Amygdala (tissue), 56 donors: ENCODE results near the gene SHC2.
"Not testable (repeated sequence)": the region's sequence is repeated elsewhere in the genome, so short reads cannot be mapped to it uniquely, and the experiment has no call there.

ENCODE experiments used
- DNase-seq, 56 donors: peaks; one replicate each; lab custom pipeline; 2025; lab: John Stamatoyannopoulos, UW

SHC2 gene

DNA sequence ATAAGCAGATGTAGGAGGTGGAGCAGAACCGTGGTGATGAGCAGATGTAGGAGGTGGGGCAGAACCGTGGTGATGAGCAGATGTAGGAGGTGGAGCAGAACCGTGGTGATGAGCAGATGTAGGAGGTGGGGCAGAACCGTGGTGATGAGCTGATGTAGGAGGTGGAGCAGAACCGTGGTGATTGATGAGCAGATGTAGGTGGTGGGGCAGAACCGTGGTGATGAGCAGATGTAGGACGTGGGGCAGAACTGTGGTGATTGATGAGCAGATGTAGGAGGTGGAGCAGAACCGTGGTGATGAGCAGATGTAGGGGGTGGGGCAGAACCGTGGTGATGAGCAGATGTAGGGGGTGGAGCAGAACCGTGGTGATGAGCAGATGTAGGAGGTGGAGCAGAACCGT lies 78.9 kb downstream of the SHC2 start:
- DNase-seq = not testable (repeated sequence)

DNA sequence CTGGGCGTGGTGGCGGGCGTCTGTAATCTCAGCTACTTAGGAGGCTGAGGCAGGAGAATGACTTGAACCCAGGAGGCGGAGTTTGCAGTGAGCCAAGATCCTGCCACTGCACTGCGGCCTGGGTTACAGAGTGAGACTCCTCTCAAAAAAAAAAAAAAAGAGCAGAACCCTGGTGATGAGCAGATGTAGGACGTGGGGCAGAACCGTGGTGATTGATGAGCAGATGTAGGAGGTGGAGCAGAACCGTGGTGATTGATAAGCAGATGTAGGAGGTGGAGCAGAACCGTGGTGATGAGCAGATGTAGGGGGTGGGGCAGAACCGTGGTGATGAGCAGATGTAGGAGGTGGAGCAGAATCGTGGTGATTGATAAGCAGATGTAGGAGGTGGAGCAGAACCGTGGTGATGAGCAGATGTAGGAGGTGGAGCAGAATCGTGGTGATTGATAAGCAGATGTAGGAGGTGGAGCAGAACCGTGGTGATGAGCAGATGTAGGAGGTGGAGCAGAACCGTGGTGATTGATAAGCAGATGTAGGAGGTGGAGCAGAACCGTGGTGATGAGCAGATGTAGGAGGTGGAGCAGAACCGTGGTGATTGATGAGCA lies 80.1 kb downstream of the SHC2 start:
- DNase-seq = not testable (repeated sequence)

DNA sequence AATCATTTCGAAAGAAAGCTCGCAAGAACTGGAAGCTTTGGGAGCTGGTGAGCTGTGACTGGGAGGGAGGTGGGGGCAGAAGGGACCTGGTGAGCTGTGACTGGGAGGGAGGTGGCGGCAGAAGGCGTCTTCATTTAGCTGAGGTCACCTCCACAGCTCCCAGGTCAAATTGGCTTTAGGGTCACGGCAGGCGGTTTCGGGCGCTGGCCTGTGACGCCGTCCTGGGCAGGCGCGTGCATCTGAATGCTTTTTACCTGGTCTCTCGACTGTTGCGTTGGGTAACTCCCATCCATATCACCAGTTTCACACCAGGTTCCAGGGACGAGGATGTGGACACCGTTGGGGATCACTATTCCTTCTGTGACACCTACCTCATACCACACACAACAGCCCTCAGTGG lies 81.0 kb downstream of the SHC2 start:
- DNase-seq = no peak

DNA sequence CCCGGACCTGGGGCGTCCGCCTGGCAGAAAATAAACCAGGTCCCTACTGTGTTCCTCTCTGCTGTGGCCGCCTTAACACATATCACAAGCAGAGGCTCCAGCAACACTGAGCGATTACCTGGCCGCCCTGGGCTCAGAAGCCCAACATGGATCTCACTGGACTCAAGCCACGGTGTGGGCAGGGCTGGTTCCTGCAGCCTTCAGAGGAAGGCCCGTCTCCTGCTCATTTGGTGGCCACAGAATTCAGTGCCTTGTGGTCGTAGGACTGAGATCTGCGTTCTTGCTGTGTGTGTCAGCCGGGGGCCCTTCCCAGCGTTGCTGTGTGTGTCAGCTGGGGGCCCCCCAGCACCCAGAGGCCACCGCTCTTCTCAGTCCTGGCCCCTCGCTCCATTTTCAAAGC lies 82.1 kb downstream of the SHC2 start:
- DNase-seq = no peak

DNA sequence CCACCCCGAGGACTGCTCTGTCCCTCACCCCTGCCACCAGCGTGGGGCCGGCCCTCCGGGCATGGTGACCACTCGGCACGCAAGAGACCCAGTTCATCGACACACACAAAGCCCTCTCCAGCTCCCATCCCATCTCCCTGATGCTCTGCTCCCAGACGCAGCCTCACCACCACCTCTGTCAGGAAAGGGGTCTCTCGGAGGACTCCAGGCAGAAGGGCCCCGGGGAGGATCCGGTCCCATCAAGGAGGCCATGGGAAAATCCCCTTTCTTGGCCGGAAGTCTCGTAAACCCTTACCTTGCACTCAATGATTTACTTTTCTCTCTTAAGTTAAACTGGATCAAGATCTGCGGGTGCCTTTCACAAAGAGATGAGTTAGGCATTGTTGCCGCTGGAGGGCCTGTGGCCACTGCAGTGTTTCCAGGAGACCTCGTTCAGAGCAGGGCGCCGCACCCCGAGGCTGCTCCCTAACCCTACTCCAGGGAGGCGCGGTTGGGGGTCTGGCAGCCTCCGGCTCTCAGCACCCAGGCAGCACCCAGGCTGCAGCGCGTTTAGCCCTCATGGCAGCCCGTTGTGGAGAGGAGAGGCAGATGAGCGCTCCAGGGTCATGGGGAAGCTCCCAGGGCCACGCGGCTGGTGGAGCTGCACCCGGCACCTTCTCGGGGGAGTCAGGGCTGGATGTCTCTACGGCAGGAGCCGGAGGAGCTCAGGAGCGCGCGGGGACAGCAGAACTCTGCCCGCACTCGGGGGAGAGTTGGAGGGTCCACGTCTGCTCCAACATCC lies 82.8 kb downstream of the SHC2 start:
- DNase-seq = no peak

DNA sequence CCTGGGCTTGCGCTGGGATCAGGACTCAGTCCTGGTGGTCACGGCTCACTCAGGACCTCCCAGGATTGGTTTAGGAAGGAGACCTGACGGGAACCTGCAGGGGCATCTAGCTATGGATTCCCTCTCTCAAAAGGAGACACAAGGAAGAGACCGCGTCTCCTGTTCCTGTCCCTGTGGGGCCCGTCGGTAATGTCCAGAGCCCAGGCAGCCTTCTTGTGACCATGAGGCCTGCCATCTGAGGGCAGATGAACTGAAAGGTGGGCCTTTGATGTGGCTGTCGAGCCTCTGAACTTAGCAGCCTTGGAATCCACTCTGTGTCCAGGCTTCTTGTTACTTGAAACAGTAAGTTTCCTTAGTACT lies 84.7 kb downstream of the SHC2 start:
- DNase-seq = no peak

DNA sequence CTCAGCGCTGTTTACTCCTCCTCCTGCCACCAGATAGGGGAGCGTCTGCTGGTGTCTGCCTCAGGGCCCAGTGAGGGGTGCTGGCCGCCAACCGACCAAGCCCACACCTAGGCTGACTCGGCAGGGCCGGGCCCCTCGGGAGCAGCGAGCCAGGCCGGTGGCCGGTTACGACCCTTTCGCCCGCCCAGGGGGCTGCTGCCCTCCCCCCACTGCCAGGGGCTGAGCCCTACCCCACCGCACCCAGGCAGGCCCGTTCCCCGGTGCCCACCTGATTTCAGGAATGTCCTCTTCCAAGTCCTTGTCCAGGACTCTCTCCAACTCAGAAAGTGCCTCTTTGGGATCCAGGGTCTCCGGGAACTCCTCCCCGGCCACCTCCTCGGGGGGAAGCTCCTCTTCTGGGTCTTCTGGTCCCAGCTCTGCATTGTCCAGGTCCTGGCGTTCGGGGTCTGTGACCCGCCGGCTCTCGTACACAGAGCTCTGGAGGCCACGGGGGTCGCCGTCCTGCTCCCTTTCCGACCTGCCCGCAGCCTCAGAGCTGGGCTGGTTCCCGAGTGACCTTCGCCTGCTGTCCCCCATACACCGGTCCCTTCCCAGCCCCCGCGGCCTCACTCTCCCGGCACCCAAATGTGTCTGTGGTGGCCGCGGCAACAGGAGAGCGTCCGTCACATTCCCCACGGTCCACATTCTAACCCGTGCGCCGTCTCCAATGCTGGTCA lies 85.3 kb downstream of the SHC2 start:
- DNase-seq = no peak

DNA sequence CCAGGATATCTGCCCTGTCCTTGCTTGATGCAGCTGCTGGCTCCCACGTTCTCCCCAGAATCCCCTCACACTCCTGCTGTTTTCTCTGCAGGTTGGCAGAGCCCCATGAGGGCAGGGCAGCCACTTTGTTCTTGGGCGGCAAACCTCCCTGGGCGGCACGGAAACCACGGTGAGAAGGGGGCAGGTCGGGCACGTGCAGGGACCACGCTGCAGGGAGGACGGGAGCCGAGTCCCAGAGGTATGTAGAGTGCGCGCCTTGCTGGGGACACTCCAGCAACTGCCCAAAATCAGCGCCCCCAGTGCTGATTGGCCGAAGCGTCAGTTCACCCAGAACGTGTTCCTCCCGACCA lies 86.0 kb downstream of the SHC2 start:
- DNase-seq = no peak

DNA sequence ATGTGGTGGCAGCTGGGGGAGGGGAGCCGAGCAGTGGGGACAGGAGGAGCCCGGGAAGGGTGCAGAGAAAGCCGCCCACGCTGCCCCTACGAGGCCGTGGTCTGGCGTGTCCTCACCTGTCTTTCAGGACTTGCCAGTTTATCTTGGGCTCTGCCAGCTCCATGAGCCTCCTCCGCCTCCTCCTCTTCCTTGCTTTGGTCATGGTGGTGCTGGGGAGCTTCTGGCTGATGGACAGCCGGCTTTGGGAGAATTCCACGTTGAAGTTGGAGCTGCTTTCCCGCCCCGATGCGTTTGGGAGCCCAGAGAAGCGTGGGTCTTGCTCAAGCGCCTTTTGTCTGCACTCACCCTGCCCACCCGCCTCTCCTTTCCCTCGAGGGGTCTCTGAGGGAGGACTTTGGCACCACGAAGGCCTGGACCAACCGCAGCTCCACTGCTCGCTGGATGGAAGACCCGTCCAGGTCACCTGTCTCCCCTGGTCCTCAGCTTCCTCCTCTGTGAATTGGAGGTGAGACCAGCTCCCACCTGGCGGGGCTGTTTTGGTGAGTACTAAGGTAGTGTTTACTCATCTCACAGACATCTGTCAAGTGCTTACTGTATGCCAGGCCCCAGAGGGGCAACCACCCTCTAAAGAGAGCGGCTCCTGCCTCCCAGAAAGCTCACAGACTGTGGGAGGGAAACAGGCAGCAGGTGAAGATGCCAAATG lies 86.5 kb downstream of the SHC2 start:
- DNase-seq = no peak

DNA sequence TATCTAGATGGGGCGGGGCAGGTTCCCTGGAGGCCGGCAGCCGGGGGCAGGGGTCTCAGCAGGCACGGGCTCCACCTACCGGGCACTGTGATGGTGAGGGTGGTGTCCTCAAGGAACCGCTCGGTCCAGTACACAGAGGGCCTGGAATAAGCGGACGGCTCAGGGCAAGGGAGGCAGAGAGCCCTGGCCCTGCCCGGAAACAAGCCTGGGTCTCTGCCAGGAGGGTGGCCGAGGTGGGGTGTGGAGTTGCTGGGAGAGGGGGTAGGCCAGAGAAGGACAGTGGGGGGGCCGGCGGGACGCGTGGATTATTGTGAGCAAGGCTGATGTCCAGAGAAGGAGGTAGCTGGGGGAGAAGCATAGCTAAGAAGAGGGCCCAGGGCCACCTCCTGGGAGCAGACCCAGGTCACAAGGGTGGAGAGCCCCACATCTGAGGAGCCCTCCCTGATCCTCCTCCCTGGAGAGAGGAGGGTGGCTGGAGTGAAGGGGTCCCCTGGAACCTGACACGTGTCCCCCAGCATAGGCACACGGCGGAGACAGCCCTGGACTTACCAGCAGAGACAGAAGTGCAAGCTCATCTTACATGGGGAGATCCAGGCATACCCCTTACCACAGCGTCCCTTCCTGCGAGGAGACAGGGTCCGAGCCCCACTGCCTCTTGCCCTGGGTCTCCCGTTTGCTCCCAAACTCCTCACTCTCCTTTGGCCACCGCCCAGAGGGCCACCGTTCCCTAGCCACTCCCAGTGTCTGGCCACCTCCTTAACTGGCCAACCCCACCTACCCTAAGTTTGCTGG lies 87.2 kb downstream of the SHC2 start:
- no peak for DNase-seq

DNA sequence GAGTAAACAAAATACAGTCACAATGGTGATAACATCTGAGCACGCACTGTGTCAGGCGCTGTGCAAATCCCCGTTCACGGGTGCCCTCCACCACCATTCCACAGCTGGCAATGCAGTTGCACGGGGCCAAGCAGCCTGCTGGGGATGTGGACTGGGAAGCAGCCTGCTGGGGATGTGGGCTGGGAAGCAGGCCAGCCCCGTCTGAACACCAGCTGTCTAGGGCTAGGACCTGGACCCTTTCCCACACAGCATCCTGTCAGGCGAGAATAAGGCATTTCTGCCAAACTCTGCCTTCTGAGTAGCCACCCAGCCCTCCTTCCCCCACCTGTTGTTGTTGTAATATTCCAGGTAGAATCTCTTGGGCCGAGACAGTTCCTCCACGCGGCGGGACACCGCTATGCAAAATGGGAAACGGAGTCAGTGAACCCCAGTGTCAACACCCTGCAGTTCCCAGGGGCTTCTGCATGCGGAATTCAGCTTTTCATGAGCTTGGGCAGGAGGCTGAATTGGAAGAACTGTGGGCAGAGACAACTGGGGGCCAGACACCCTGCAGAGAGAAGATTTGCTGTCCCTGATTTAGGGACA lies 88.4 kb downstream of the SHC2 start:
- peak in 11 of 56 donors; percentile 6 to 34 (median 20) for DNase-seq

DNA sequence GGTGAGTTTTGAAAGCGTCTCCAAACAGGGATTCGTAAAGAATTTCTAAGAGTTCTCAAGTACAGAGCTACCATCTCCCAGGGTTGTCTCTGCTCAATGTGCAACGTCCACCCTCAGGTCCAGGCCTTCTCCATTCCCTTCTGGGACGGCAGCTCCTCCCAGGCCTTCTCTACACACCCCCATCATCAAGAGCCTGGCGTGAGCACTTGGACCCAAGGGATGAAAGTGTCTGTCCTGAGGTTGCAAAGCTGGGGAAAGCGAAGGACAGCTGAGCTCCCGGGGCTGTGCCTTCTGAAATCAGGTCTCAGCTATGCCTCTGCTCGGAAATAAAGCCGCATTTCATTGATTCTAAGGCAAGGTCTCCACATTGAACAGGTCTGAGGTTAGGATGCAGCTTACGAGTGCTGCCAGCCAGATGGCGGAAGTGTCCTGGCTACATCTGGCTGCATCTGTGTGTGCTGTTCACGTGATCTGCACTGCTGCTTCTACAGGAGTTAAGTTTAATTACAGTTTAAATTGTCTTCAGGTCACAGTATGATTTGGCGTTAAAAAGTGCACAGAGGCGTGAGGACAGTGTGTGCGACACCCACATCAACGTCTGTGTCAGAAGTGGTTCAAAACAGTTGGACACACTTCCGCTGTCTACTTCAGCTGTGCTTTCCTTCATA lies 89.2 kb downstream of the SHC2 start:
- DNase-seq = no peak

DNA sequence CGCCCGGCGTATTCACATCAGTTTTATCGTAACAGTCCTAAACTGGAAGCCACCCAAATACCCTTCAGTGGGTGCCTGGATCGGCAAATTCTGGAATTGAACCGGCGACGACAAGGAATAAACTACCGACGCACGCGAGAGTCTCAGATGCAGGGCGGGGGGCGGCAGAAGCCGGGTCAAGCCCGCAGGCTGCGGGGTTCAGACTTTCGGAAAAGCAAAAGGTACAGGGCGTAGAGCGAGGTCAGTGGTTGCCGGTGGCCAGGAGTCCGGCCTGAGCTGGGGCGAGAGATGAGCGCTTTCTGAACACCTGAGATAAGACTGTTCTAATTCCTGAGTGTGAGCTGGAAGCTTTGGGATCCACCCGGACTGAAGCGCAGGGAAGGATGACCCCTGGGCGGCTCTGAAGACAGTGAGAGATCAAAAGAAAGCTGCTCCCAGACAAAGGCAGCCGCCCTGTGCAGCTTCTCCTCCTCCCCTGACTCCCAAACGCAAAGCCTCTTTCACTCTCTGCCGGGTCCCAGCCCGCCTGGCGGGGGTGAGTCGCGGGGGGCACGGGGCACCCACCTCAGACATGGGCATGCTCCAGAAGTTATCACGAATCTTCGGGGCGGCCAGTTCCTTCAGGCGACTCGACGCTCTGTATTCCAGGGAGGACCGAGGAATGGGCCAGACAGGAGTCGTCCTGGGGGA lies 90.0 kb downstream of the SHC2 start:
- no peak for DNase-seq

DNA sequence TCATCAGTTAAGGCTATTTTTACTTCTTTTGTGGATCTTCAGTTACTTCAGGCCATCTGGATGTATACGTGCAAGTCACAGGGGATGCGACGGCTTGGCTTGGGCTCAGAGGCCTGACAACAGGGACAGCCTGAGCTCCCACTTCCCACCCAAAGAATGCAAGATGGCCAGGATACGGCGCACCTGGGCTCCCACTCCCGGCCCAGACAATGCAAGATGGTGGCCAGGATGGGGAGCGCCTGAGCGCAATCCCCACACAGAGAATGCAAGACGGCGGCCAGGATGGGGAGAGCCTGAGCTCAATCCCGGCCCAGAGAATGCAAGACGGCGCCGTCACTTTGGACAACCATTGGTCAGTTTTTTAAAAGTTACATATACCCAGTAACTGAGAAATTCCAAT lies 91.0 kb downstream of the SHC2 start:
- no peak for DNase-seq

DNA sequence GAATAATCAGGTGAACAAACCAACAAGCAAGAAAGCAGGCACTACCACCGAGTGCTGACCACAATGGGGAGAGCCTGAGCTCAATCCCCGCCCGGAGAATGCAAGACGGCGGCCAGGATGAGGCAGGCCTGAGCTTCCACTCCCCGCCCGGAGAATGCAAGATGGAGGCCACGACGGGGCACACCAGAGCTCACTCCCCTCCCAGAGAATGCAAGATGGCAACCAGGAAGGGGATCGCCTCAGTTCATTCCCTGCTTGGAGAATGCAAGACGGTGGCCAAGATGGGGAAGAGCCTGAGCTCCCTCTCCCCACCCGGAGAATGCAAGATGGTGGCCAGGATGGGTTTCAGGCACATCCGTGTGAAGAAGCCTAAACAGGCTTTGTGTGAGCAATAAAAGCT lies 91.6 kb downstream of the SHC2 start:
- DNase-seq = no peak

DNA sequence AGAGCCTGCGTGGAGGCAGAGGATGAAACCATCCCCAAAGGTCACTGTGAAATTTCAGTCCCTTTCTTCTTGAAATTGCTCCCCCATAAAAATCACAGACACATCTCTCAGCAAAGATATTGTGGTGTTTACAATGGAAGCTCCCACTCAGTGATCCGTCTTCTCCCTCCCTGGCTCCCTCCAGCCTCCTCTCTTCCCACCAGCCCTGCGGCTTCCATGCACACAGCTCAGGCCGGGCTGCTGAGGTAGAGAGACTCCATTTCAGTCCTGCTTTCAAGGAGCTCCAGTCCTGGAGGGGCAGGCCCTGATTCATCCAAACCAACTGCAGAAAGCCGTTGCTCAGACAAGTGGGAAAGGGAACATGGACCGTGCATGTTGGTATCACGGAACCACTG lies 92.2 kb downstream of the SHC2 start:
- peak in 7 of 56 donors; percentile 30 to 76 (median 43) for DNase-seq

DNA sequence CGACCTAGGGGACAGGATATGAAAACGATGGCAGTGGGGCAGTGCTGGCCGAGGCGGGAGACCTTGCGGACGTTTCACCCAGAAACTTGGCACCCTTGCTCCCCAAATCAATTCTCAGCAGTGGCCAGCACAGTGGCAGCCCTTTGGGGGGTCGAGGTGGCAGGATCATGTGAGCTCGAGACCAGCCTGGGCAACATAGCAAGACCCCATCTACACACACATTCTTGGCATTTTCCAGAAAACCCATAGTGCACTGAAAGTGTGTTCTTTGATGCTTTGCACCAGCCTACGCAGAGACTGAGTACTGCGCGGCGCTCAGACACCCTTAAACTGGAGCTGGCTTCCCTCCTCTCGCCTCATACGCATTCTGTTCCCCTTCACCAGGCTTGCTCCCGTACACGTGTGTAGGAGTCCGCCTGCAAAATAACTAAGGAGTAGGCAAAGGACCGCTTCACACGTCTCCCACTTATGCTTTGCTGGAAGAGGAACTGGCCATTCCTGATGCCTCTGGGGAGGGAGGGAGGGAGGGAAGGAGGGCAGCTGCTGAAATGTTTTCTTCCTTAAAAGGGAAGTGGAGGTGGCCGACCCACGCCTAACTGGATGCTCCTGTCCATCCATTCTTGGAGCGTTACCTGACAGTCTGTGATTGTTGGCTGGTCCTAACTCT lies 92.7 kb downstream of the SHC2 start:
- peak in 28 of 56 donors; percentile 7 to 85 (median 46) for DNase-seq

DNA sequence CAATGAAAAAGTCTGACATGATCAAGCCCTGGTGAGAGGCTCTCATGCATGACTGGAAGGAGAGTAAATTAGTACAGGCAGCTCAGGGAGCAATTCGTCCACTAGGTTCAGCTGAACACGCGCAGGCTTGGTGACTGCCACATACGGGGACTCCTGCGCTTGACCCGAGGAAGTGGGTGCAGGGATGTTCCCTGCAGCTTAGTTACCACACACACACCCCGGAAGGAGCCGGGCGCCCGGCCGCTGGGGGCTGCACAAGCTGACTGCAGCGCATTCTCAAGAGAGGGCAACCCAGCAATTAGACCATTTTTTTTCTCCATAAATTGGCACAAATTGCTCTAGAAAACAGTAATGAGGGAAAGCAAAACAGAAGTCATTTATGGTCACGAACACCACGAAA lies 93.3 kb downstream of the SHC2 start:
- DNase-seq = no peak
